ENCODE measurements around the gene VPS9D1. TPM values are rescaled to one million over a fixed set of nuclear protein-coding genes. Genes with fewer than 3 reads are reported as not detected.

Gene VPS9D1
- total and polyA plus RNA-seq, 2 of the 4 experiments (the other 2 are of a cell fraction): 1.8 to 20.3 TPM

- Histone ChIP-seq H3K4me2 (ENCODE audit: low read depth, low read length) (peak overlapping the region; percentile 82), H4K8ac (ENCODE audit: low read depth in 2 of 2, low read length in 2 of 2) (no peak overlapping the region), H3K18ac (ENCODE audit: low read depth, low read length) (no peak overlapping the region), H3K4ac (ENCODE audit: low read depth, low read length) (no peak overlapping the region), H3K23ac (ENCODE audit: low read depth, low read length) (no peak overlapping the region), H3K36me3 (ENCODE audit: control insufficient read depth, insufficient read depth, low read length) (peaks cover 19% of the 10 kb centered on the region; the same call in 1 of the 2 replicates), H3K27me3 (ENCODE audit: control insufficient read depth, insufficient read depth, low read length) (no peaks in the 10 kb centered on the region), H3K27ac (ENCODE audit: insufficient read depth, low read length) (no peak overlapping the region; the same call in 1 of the 2 replicates), H2BK20ac (ENCODE audit: low read depth, low read length) (no peak overlapping the region), H4K20me1 (ENCODE audit: insufficient read depth, low read length) (no peaks in the 10 kb centered on the region; the same call in 1 of the 2 replicates), H3K56ac (ENCODE audit: extremely low read depth, insufficient read depth, low read length) (no peak overlapping the region), H3K4me1 (ENCODE audit: control insufficient read depth, insufficient read depth, low read length) (peaks cover 4% of the 10 kb centered on the region), H3K14ac (replicated peaks; ENCODE audit: low read depth, low read length) (no peak overlapping the region), H2AK5ac (ENCODE audit: low read depth, low read length) (no peak overlapping the region), H2AK9ac (replicated peaks; ENCODE audit: low read depth, low read length, poor library complexity) (peak overlapping the region; percentile 80), H3K9me1 (ENCODE audit: insufficient read depth, low read length) (no peaks in the 10 kb centered on the region), H4K5ac (ENCODE audit: low read depth, low read length) (no peak overlapping the region), H2BK120ac (ENCODE audit: low read depth, low read length) (no peak overlapping the region), H3K79me1 (ENCODE audit: low read depth in 1 of 2, low read length in 2 of 2) (peaks cover 0 to 4% of the 10 kb centered on the region in 2 experiments; a peak in 1 of 4 replicates), H2BK5ac (ENCODE audit: low read depth, low read length, poor library complexity, severe bottlenecking) (no peak overlapping the region), H3K9ac (ENCODE audit: low read depth, low read length) (peak overlapping the region; percentile 44; the same call in 1 of the 2 replicates), H2AFZ (replicated peaks; ENCODE audit: low read length, poor library complexity) (peak overlapping the region; percentile 90), H4K91ac (ENCODE audit: insufficient read depth, low read depth, low read length) (no peak overlapping the region), H3K9me3 (ENCODE audit: control insufficient read depth, insufficient read depth, low read length) (no peaks in the 10 kb centered on the region), H2BK15ac (ENCODE audit: low read depth, low read length) (no peak overlapping the region), H3K4me3 (ENCODE audit: insufficient read depth, low read depth, low read length) (peak overlapping the region; percentile 45; the same call in 1 of the 2 replicates)
- CTCF ChIA-PET: interaction anchor here (1.4 kb wide), 1 partner anchor 149 kb away, joined by 3 read pairs; no protein-coding TSS in a partner anchor
- DNase-seq: peak; percentile 50
- intact Hi-C loops (cut with micrococcal nuclease) (no loop called here), in situ Hi-C loops (cut with MboI; ENCODE audit: low sequenced_read_pairs) (no loop called here), dilution Hi-C loops (cut with HindIII; ENCODE audit: low sequenced_read_pairs, unreplicated experiment) (no loop called here)
- TF ChIP-seq RFX5 (IDR thresholded peaks at IDR 0.05; ENCODE audit: low read depth, low read length) (no peak), MXI1 (IDR thresholded peaks at IDR 0.05; ENCODE audit: borderline replicate concordance, low read depth, low read length) (peak; percentile 60; the same call in 1 of the 2 replicates), BHLHE40 (IDR thresholded peaks at IDR 0.05; ENCODE audit: low read depth, low read length) (no peak), POLR2A (IDR thresholded peaks at IDR 0.05; ENCODE audit: low read depth, low read length) (peak; percentile 46), NFE2L2 (IDR thresholded peaks at IDR 0.05; ENCODE audit: low read depth, low read length) (no peak)
- 4% methylated on average over 22 of the region's 48 CpGs; no CpG with 5 or more reads in 1 of the 2 experiments for WGBS, 2 experiments (ENCODE audit: extremely low coverage in 2 of 2, insufficient read length in 1 of 2)
- POLR2A ChIA-PET (ENCODE audit: unreplicated experiment): no interaction called here
- BruUV-seq (replicated peaks): no TSS peak
- peak; percentile 91 for ATAC-seq (ENCODE audit: low read depth)
Observed at GRCh38 chr16:89711601-89712273, 9.0 kb downstream of the VPS9D1 start.

All from IMR-90 (cell line).